ENCODE results near the gene LRRC75A. TPM values are rescaled to one million over a fixed set of nuclear protein-coding genes. Genes with fewer than 3 reads are reported as not detected.
"Not testable (repeated sequence)": the region's sequence is repeated elsewhere in the genome, so short reads cannot be mapped to it uniquely, and the experiment has no call there.

The LRRC75A gene
- total RNA-seq, 2 experiments from 2014 or later = 1.2 to 1.8 TPM

GRCh38 chr17:16463358-16464302 lies 28.4 kb downstream of the LRRC75A start:
- DNase-seq = no peak
- H3K4me3 Mint-ChIP-seq = no peak overlapping the region
- H3K27me3 Mint-ChIP-seq = no peaks in the 10 kb centered on the region
- no peaks in the 10 kb centered on the region for H3K4me1 Mint-ChIP-seq
- no peaks in the 10 kb centered on the region for H3K9me3 Mint-ChIP-seq
- CTCF ChIA-PET = no interaction called here
- POLR2A ChIA-PET = interaction anchor here (0.9 kb wide), 1 partner anchor 25 kb away, joined by 3 read pairs; no protein-coding TSS in a partner anchor
- H3K36me3 Mint-ChIP-seq (ENCODE audit: low read depth) = no peaks in the 10 kb centered on the region
- H3K27ac Mint-ChIP-seq = no peak overlapping the region

DNA sequence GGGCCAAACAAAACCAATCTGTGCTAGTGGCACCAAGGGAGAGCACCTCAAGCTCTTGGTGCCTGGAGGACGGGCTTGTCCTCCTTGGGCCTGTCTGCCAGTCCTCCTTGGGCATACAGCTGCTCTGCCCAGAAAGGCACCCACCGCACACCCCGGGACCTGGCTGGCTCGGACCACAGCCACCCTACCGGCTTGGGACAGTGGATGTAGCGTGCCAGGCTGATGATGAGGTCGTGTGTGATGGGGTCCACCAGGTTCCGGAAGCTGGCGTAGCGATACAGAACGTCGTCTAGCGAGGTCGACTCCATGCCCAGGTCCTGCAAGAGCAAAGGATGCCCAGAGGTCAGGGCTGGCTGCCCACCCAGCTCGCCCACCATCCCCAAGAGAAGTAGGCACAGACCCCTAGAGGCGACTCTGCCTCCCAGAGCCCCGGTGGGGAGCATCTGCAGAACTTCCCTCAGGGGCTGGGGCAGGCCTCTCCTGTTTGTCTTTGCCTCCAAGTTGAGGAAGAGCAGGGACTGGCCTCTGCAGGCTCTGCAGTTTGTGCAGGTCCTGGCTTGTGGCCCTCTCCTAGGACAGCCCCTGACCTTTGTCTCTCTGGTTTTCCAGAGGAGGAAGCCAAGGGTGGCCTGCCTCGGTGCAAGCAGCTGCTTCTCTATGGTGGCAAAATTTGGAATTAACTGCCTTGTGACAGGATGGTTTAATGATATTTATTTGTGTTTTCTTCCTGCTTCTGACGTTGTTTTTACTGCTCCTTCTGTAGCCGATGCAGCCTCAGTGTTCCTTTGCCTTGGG lies 29.7 kb downstream of the LRRC75A start:
- Mint-ChIP-seq H3K27me3 (no peaks in the 10 kb centered on the region), H3K4me1 (no peaks in the 10 kb centered on the region), H3K36me3 (ENCODE audit: low read depth) (peaks cover under 1% of the 10 kb centered on the region), H3K27ac (no peak overlapping the region), H3K4me3 (no peak overlapping the region), H3K9me3 (no peaks in the 10 kb centered on the region)
- ChIA-PET CTCF (interaction anchor here (1.6 kb wide), 1 partner anchor 9 kb away, joined by 6 read pairs; no protein-coding TSS in a partner anchor), POLR2A (interaction anchor here (1.2 kb wide), 1 partner anchor 24 kb away, joined by 3 read pairs; no protein-coding TSS in a partner anchor)
- no peak for DNase-seq

DNA sequence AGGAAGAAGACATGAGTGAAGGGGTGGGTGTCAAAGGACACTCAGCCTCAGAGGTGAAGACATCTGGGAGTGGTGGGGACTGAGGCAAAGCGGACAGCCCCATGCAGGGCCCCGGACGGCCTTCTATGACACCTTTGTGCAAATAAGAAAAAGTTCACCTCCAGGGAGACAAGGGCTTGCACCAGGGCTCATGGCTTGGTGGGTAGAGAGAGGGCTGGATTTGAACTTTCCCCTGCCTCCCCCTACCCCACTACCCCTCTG lies 30.5 kb downstream of the LRRC75A start:
- Mint-ChIP-seq H3K27me3 (no peaks in the 10 kb centered on the region), H3K36me3 (ENCODE audit: low read depth) (peaks cover 4% of the 10 kb centered on the region), H3K9me3 (no peaks in the 10 kb centered on the region), H3K4me3 (no peak overlapping the region), H3K4me1 (no peaks in the 10 kb centered on the region), H3K27ac (no peak overlapping the region)
- ChIA-PET CTCF (interaction anchor here (1.4 to 1.6 kb wide), 2 partner anchors 8 to 9 kb away, joined by 4 to 6 read pairs; no protein-coding TSS in a partner anchor), POLR2A (interaction anchor here (1.2 kb wide), 1 partner anchor 23 kb away, joined by 3 read pairs; no protein-coding TSS in a partner anchor)
- no peak for DNase-seq

DNA sequence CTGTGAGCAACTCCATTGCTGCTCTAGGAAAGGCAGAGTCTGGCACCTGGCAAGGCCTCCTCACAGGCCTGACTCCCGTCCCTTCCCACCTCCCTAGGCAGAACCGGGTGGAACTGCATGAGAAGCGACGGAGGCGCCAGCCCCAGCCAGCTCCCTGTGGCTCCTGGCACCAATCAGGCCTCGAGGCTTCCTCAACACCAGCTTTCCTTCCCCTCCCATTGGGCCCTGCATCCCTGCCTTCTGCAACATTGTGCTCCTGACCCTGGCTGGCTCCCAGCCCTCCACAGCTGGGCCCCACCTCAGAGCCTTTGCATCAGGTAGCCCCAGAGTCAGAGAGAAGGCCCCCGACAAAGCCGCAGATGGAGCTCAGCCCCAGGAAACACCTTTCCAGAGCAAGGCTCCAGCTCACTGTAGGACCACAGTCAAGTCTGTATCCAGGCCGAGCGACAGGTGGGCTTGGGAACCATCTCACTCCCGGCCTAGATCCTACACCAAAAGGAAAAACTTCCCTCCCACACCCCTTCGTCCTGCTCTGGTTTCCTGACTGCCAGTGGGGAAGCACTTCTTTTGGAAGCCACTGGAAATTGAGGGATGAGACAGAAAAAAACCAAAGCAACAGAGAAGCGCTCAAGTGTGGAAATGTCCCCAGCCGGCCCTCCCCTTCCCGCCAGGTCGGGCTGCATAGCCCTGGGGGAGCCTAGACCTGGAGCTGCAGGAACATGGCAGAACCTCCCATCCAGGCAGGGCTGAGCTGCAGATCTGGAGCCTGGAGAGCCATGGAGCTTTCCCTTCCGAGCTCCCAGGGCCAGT lies 31.0 kb downstream of the LRRC75A start:
- CTCF ChIA-PET = interaction anchor here (1.4 to 1.6 kb wide), 2 partner anchors 8 to 9 kb away, joined by 4 to 6 read pairs; no protein-coding TSS in a partner anchor

DNA sequence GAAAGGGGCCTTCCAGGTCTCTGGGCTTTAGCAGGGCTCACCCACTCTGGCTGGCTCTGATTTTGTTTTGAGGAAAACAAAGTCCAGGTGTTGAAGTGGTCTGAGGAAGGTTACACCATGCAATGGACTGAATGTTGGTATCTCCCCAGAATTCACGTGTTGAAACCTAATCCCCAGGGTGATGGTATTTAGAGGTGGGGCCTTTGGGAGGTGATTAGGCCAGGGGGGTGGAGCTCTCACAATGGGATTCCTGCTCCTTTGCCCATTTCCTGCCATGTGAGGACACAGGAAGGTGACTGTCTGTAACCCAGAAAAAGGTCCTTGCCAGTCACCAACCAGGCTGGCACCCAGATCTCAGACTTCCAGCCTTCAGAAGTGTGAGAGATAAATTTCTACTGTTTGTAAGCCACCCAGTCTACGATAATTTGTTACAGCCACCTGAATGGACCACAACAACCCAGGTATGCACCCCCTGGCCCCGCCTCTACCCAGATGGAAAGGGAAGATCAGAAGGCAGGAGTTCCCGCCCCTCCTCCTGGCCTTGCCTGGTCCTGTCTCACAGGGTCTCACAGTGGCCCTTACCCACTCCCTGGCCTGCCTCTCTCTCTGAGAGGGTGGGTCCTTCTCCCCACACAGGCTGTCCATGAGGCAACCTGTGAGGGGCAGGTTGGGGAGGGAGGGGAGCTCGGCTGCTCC lies 32.0 kb downstream of the LRRC75A start:
- no peak overlapping the region for H3K27ac Mint-ChIP-seq
- H3K4me3 Mint-ChIP-seq = no peak overlapping the region

More for the DNA sequence above, 31.0 kb downstream of the LRRC75A start:
- no peaks in the 10 kb centered on the region for H3K4me1 Mint-ChIP-seq
- H3K4me3 Mint-ChIP-seq = no peak overlapping the region
- DNase-seq = no peak
- H3K36me3 Mint-ChIP-seq (ENCODE audit: low read depth) = peaks cover 4% of the 10 kb centered on the region
- no peaks in the 10 kb centered on the region for H3K27me3 Mint-ChIP-seq
- no peak overlapping the region for H3K27ac Mint-ChIP-seq
- H3K9me3 Mint-ChIP-seq = no peaks in the 10 kb centered on the region
- POLR2A ChIA-PET = interaction anchor here (1.2 kb wide), 1 partner anchor 23 kb away, joined by 3 read pairs; no protein-coding TSS in a partner anchor

DNA sequence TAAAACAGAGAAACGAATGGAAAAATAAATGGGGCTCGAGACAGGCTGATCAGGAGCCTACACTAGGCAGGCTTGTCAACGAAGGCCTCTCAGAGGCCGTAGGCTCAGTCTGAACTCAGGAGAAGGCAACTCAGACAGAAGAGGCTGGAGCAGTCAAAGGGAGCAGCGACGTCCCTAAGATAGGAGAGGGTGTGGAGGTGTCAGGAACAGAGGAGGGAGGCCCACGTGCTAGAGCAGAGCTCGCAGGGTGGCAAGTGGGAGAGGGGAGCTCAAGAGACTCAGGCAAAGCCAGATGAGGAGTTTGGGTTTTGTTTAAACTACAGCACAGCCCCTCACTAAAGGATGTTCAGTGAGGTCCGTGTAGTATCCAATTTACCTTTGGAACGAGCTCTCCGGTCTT lies 32.7 kb downstream of the LRRC75A start:
- no peaks in the 10 kb centered on the region for H3K27me3 Mint-ChIP-seq
- H3K27ac Mint-ChIP-seq = no peak overlapping the region
- H3K4me1 Mint-ChIP-seq = no peaks in the 10 kb centered on the region
- H3K9me3 Mint-ChIP-seq = no peaks in the 10 kb centered on the region
- POLR2A ChIA-PET = no interaction called here
- peaks cover 4% of the 10 kb centered on the region for H3K36me3 Mint-ChIP-seq (ENCODE audit: low read depth)
- CTCF ChIA-PET = interaction anchor here (1.3 kb wide), 1 partner anchor 62 kb away, joined by 3 read pairs; no protein-coding TSS in a partner anchor
- no peak for DNase-seq
- no peak overlapping the region for H3K4me3 Mint-ChIP-seq

More for the DNA sequence above, 32.0 kb downstream of the LRRC75A start:
- Mint-ChIP-seq H3K9me3 (no peaks in the 10 kb centered on the region), H3K36me3 (ENCODE audit: low read depth) (peaks cover 4% of the 10 kb centered on the region), H3K4me1 (no peaks in the 10 kb centered on the region), H3K27me3 (no peaks in the 10 kb centered on the region)
- POLR2A ChIA-PET = no interaction called here
- DNase-seq = no peak
- CTCF ChIA-PET = interaction anchor here (1.4 kb wide), 1 partner anchor 8 kb away, joined by 4 read pairs; no protein-coding TSS in a partner anchor

DNA sequence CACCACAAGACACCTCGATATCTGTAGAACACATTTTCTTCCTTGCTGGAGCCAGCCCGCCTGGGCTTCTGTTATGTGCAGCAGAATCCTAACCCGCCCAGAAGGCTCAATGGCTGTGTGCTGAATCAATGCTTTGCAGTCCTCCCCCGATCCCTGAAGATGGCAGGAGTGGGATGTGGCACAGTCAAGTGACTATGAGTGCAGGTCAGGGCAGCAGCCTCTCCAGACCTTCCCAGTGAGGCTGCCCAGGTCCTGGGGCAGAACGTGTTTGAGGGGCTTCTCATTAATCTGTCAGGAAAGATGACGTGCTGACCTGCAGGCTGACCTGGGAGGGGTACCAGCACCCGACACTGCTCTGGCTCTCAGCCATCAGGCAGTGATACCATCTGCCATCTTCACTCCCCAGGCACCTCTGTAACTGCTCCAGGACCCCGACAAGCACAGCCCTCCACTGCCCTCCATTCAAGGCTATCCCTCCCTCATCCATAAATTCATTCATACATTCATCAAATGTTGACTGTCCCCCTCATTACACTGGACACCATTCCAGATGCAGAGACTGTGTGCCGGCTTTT lies 35.2 kb downstream of the LRRC75A start:
- CTCF ChIA-PET = no interaction called here
- Mint-ChIP-seq H3K27me3 (no peaks in the 10 kb centered on the region), H3K4me3 (no peak overlapping the region), H3K36me3 (ENCODE audit: low read depth) (peaks cover 10% of the 10 kb centered on the region), H3K27ac (no peak overlapping the region), H3K9me3 (no peaks in the 10 kb centered on the region), H3K4me1 (no peaks in the 10 kb centered on the region)
- POLR2A ChIA-PET = no interaction called here
- no peak for DNase-seq

DNA sequence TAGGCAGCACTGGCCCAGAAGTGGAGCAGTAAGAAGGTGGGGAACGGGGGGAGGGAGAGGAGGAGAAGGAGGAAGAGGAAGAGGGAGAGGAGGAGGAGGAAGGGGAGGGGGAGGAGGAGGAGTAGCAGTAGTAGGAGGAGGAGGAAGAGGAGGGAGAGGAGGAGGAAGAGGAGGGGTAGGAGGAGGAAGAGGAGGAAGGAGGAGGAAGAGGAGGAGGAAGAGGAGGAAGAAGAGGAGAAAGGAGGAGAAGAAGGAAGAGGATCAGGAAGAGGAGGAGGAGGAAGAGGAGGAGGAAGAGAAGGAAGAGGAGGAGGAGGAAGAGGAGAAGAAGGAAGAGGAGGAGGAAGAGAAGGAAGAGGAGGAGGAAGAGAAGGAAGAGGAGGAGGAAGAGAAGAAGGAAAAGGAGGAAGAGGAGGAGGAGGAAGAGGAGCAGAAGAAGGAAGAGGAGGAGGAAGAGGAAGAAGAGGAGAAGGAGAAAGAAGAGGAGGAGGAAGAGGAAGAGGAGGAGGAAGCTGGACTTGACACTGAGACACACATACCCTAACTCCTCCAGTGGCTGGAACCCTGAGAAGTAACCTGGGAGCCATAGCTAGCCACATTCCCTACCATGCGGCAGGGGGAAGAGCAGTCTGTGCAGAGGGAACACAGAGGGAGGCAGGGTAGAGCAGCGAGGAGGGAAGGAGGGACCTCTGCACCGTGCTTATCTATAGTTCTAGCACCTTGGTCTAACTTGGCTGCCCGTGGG lies 35.8 kb downstream of the LRRC75A start:
- Mint-ChIP-seq H3K4me3 (no peak overlapping the region), H3K9me3 (no peaks in the 10 kb centered on the region), H3K27ac (no peak overlapping the region), H3K4me1 (no peaks in the 10 kb centered on the region), H3K27me3 (no peaks in the 10 kb centered on the region), H3K36me3 (ENCODE audit: low read depth) (peaks cover 10% of the 10 kb centered on the region)
- DNase-seq = no peak
- POLR2A ChIA-PET = interaction anchor here (7.6 kb wide), 1 partner anchor 16 kb away, joined by 52 read pairs; no protein-coding TSS in a partner anchor
- CTCF ChIA-PET = interaction anchor here (1.5 to 6.0 kb wide), 3 partner anchors 63 to 92 kb away, joined by 3 to 54 read pairs (median 6); no protein-coding TSS in a partner anchor

DNA sequence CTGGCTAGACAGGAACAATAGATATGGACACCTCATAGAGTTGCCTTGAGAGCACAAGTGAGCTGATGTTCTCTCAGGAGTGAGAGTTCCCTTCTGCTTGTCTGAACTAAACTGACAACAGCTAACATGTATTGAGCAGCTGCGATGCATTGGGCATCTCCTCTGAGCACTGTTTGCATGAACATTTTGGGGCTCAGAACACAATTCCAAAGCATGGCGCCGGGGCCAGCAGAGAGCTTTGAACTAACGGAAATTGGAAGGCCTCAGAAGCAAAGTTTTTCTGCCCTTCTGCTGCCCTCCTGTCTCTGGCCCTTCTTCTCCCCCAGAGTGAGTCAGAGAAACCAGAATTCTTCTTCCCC lies 38.5 kb downstream of the LRRC75A start:
- Mint-ChIP-seq H3K27me3 (no peaks in the 10 kb centered on the region), H3K36me3 (ENCODE audit: low read depth) (peaks cover 24% of the 10 kb centered on the region), H3K9me3 (no peaks in the 10 kb centered on the region), H3K27ac (no peak overlapping the region), H3K4me3 (no peak overlapping the region), H3K4me1 (peaks cover 5% of the 10 kb centered on the region)
- ChIA-PET POLR2A (interaction anchor here (7.6 kb wide), 1 partner anchor 13 kb away, joined by 52 read pairs; no protein-coding TSS in a partner anchor), CTCF (interaction anchor here (0.7 to 6.0 kb wide), 11 partner anchors 9 to 136 kb away, joined by 3 to 54 read pairs (median 5); no protein-coding TSS in a partner anchor)
- DNase-seq = no peak

GRCh38 chr17:16452268-16452667 lies 39.7 kb downstream of the LRRC75A start:
- CTCF ChIA-PET = interaction anchor here (0.8 to 6.0 kb wide), 7 partner anchors 9 to 137 kb away, joined by 4 to 54 read pairs (median 5); no protein-coding TSS in a partner anchor
- H3K27ac Mint-ChIP-seq = not testable (repeated sequence)

DNA sequence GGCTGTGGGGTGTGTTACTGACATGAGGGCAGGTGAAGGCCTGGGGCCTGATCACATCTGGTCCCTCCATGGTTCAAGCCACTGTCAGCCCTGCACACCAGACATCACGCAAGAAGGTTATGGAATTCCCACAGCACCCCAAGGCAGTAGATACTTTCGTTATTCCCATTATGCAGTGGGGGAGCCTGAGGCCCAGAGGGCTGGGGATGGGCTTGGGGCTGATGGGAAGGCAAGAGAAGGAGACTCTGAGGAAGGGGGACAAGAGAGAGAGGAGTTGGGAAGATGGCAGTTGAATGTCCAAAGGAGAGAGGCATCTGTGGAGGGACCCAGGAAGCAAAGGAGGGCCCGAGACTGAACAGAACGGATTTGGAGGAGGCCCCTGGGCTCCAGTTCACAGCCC lies 42.0 kb downstream of the LRRC75A start:
- peaks cover 18% of the 10 kb centered on the region for H3K4me1 Mint-ChIP-seq
- peaks cover 43% of the 10 kb centered on the region for H3K36me3 Mint-ChIP-seq (ENCODE audit: low read depth)
- H3K27me3 Mint-ChIP-seq = no peaks in the 10 kb centered on the region
- DNase-seq = no peak
- no peak overlapping the region for H3K27ac Mint-ChIP-seq
- ChIA-PET CTCF (interaction anchor here (3.9 kb wide), 1 partner anchor 9 kb away, joined by 24 read pairs; no protein-coding TSS in a partner anchor), POLR2A (interaction anchor here (7.6 kb wide), 1 partner anchor 9 kb away, joined by 52 read pairs; no protein-coding TSS in a partner anchor)
- no peaks in the 10 kb centered on the region for H3K9me3 Mint-ChIP-seq
- no peak overlapping the region for H3K4me3 Mint-ChIP-seq

More at GRCh38 chr17:16452268-16452667, 39.7 kb downstream of the LRRC75A start:
- H3K27me3 Mint-ChIP-seq, DNase-seq, H3K9me3 Mint-ChIP-seq, H3K4me3 Mint-ChIP-seq: not testable (repeated sequence)
- Mint-ChIP-seq H3K4me1 (peaks cover 13% of the 10 kb centered on the region), H3K36me3 (ENCODE audit: low read depth) (peaks cover 36% of the 10 kb centered on the region)
- POLR2A ChIA-PET = interaction anchor here (1.0 to 7.6 kb wide), 3 partner anchors 12 to 84 kb away, joined by 3 to 52 read pairs (median 5); no protein-coding TSS in a partner anchor
